Tibial nerve (tissue), 4 donors: ENCODE results near the gene HMCN2. TPM values are rescaled to one million over a fixed set of nuclear protein-coding genes. Genes with fewer than 3 reads are reported as not detected.

Experiments
- DNase-seq, 2 donors: peaks; one replicate each; pipeline ENCODE4 v3.0.0-alpha.2; 2019; ENCODE audit warnings: low spot score in 2 of 2
- H3K27ac ChIP-seq, 4 donors: fragments of 200-600 bp; sonication (generic) in 3 of 4; one replicate each; pipeline ENCODE4 v1.5.1; 2017 to 2019; ENCODE audit warnings: mild to moderate bottlenecking in 1 of 4
- H3K27me3 ChIP-seq, 2 donors: fragments of 200-600 bp; sonication (generic) in 1 of 2; one replicate each; pipeline versions ENCODE4 v1.5.1 to v1.6.0; 2017 to 2019
- H3K36me3 ChIP-seq, 3 donors: fragments of 200-600 bp; sonication (generic); one replicate each; pipeline ENCODE4 v1.5.1; 2018 to 2019
- H3K4me1 ChIP-seq, 4 donors: fragments of 200-600 bp; sonication (generic) in 3 of 4; one replicate each; pipeline ENCODE4 v1.5.1; 2017 to 2019
- H3K4me3 ChIP-seq, 4 donors: fragments of 200-600 bp; sonication (generic) in 3 of 4; one replicate each; pipeline ENCODE4 v1.5.1; 2017 to 2019; ENCODE audit warnings: mild to moderate bottlenecking in 1 of 4, moderate library complexity in 1 of 4
- H3K9me3 ChIP-seq, 4 donors: fragments of 200-600 bp; sonication (generic) in 3 of 4; one replicate each; pipeline ENCODE4 v1.5.1; 2017 to 2019
- CTCF ChIP-seq, 5 experiments: fragments of 200-600 bp in 3 of 5; fragments of 450-650 bp in 2 of 5; sonication (generic) in 3 of 5; IDR thresholded peaks; one replicate each; pipeline ENCODE4 v1.5.1; 2016 to 2019; ENCODE audit warnings: antibody characterized with exemption in 5 of 5, mild to moderate bottlenecking in 3 of 5, moderate library complexity in 2 of 5
- EP300 ChIP-seq, 2 donors: sonication (generic); formaldehyde crosslinking; IDR thresholded peaks; one replicate each; pipeline ENCODE4 v1.6.1; 2017; ENCODE audit warnings: antibody characterized with exemption in 2 of 2, mild to moderate bottlenecking in 1 of 2
- POLR2A ChIP-seq, 2 donors: fragments of 450-650 bp; IDR thresholded peaks; one replicate each; pipeline ENCODE4 v1.6.1; 2017; ENCODE audit warnings: antibody characterized with exemption in 2 of 2, mild to moderate bottlenecking in 2 of 2, moderate library complexity in 2 of 2
- WGBS, 2 donors: methylation state at CpG; one replicate each; pipeline ENCODE4 v1.1.5; 2018; 5-methylcytosine and 5-hydroxymethylcytosine counted together
- total RNA-seq, 4 donors: library from RNA; depleted of rRNA; stranded (reverse); fragments of >200 nt; gene quantifications; one replicate each; pipeline ENCODE4 v1.1.0, GENCODE V29; 2016

Gene HMCN2
- total RNA-seq, 4 donors from 2014 or later = 0.90 to 53.7 (median 20.3) TPM

DNA sequence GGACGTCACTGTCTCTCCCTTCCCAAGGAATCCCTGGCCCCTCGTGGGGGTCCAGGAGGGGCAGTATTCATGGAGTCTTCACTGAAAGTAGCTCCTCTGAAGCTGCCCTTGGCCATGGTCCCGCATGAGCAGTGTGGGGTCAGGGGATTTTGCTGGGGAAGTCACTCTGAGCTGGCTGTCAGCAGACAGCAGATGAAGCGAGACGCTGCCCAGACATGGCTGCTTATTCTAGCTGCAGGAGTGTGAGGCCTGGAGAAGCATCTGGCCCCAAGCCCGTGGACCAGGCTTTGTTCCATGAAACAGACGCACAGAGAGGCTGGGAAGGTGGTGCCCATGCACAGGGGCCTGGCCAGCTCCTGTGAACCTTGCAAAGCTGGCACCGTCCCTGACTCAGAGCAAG is 157.7 kb downstream of the HMCN2 start:
- Histone ChIP-seq H3K4me3 (no peak overlapping the region), H3K4me1 (peaks cover 0 to 6% (median 0%) of the 10 kb centered on the region in 4 donors), H3K36me3 (no peaks in the 10 kb centered on the region), H3K9me3 (no peaks in the 10 kb centered on the region), H3K27me3 (no peaks in the 10 kb centered on the region), H3K27ac (no peak overlapping the region)
- DNase-seq = no peak
- TF ChIP-seq POLR2A (IDR thresholded peaks at IDR 0.05) (no peak), EP300 (IDR thresholded peaks at IDR 0.05) (no peak), CTCF (IDR thresholded peaks at IDR 0.05) (no peak)
- 57 to 59% methylated on average over 8 of the region's 8 CpGs for WGBS, 2 donors

GRCh38 chr9:130424595-130425454 is 159.3 kb downstream of the HMCN2 start:
- DNase-seq = no peak
- 89 to 91% methylated on average over 15 to 21 of the region's 24 CpGs for WGBS, 2 donors

DNA sequence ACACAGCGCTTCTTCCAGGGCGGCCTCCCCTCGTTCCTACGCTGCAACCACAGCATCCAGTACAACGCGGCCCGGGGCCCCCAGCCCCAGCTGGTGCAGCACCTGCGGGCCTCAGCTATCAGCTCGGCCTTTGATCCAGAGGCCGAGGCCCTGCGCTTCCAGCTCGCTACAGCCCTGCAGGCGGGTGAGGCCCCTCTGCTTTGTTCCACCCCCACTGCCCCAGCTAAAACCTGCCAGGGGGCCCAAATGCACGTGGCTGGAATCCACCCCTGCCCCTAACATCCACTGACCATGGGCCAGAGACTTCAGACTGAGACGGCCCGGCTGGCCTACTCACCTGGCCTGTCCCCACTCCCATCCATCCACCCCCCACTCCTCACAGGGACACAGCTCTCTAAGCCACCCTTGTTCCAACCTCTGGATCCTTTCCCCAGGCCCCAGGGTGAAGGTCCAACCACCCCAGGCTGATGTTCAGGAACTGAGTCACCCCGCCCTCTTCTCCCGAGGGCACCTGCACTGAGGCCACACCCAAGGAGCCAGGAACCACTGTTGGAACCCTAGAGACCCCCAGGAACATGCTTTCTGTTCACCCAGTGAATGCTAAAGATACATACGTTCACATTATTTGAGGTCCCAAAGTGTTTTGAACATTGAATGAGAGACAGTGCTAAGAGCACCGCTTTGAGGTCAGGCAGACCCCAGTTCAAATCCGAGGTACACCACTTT is 160.3 kb downstream of the HMCN2 start:
- no peak for DNase-seq
- Histone ChIP-seq H3K36me3 (no peaks in the 10 kb centered on the region), H3K4me3 (no peak overlapping the region), H3K4me1 (peaks cover 0 to 6% (median 0%) of the 10 kb centered on the region in 4 donors), H3K9me3 (peaks cover 0 to 14% (median 0%) of the 10 kb centered on the region in 4 donors), H3K27ac (no peak overlapping the region), H3K27me3 (no peaks in the 10 kb centered on the region)
- TF ChIP-seq CTCF (IDR thresholded peaks at IDR 0.05) = no peak
- no peak for TF ChIP-seq EP300 (IDR thresholded peaks at IDR 0.05)
- WGBS, 2 donors = 73 to 81% methylated on average over 21 of the region's 21 CpGs

More at GRCh38 chr9:130424595-130425454, 159.3 kb downstream of the HMCN2 start:
- no peak overlapping the region for H3K4me3 ChIP-seq
- no peak overlapping the region for H3K27ac ChIP-seq
- H3K27me3 ChIP-seq = no peaks in the 10 kb centered on the region
- no peaks in the 10 kb centered on the region for H3K36me3 ChIP-seq
- peaks cover 0 to 3% (median 0%) of the 10 kb centered on the region in 4 donors for H3K9me3 ChIP-seq
- TF ChIP-seq POLR2A (IDR thresholded peaks at IDR 0.05) = no peak
- TF ChIP-seq CTCF (IDR thresholded peaks at IDR 0.05) = no peak
- TF ChIP-seq EP300 (IDR thresholded peaks at IDR 0.05) = no peak
- peaks cover 0 to 6% (median 0%) of the 10 kb centered on the region in 4 donors for H3K4me1 ChIP-seq

GRCh38 chr9:130426467-130426773 is 160.9 kb downstream of the HMCN2 start:
- Histone ChIP-seq H3K27ac (no peak overlapping the region), H3K4me1 (peaks cover 0 to 6% (median 0%) of the 10 kb centered on the region in 4 donors), H3K27me3 (peaks cover 0 to 3% of the 10 kb centered on the region in 2 donors), H3K9me3 (peaks cover 0 to 19% (median 0%) of the 10 kb centered on the region in 4 donors), H3K36me3 (no peaks in the 10 kb centered on the region), H3K4me3 (no peak overlapping the region)
- DNase-seq = no peak
- 80 to 83% methylated on average over 8 of the region's 8 CpGs for WGBS, 2 donors
- no peak for TF ChIP-seq CTCF (IDR thresholded peaks at IDR 0.05)
- no peak for TF ChIP-seq EP300 (IDR thresholded peaks at IDR 0.05)
- no peak for TF ChIP-seq POLR2A (IDR thresholded peaks at IDR 0.05)

GRCh38 chr9:130426883-130427282 is 161.3 kb downstream of the HMCN2 start:
- TF ChIP-seq CTCF (IDR thresholded peaks at IDR 0.05) (no peak), EP300 (IDR thresholded peaks at IDR 0.05) (peak in 1 of 2 donors; percentile 37)
- 49 to 50% methylated on average over 10 of the region's 10 CpGs for whole genome bisulfite sequencing, 2 donors
- peaks cover 0 to 6% (median 0%) of the 10 kb centered on the region in 4 donors for H3K4me1 ChIP-seq
- peaks cover 0 to 22% (median 0%) of the 10 kb centered on the region in 4 donors for H3K9me3 ChIP-seq
- DNase-seq = no peak
- no peaks in the 10 kb centered on the region for H3K36me3 ChIP-seq
- no peak overlapping the region for H3K4me3 ChIP-seq
- H3K27me3 ChIP-seq = peaks cover 0 to 3% of the 10 kb centered on the region in 2 donors
- H3K27ac ChIP-seq = no peak overlapping the region
